ENCODE measurements around the gene ATP6V1B1. TPM values are rescaled to one million over a fixed set of nuclear protein-coding genes. Genes with fewer than 3 reads are reported as not detected.

The ATP6V1B1 gene
- total and polyA plus RNA-seq, 2 of the 4 experiments (the other 2 are of a cell fraction) = 1.3 TPM; not detected in 1

DNA sequence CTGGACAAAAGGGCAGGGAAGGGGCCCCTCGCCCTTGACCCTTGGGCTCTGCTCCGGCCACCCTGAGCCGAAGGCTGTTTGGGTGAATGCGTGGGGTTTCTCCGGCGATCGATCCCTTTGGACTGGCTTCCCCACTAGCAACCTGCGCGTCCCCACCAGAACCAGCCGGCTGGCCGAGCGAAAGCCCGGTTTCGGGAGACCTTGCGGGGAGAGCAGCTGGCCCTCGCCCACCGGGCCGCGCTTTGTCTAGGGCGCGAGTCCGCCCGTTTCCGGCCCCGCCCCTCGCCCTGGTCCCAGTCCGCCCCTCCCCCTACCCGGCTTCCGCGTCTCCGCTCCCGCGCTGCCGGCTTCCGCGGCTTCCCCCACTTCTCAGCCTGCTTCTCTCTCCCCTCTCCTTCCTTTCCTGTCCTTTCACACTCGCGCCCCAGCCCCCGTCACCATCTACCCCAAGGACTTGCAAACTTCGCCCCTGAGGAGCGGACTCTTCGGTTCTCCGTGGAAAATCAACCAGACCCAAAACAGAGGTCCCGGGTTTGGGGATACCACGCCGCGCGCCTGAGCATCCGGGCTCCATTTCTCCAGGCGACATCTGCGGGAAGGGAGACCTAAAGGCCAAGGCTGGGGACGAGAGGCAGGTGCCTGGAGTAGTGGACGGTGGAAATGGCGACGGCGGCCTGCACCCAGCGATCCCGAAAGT, 48.0 kb upstream of the ATP6V1B1 start:
- Histone ChIP-seq H3K4me1 (ENCODE audit: control insufficient read depth, insufficient read depth, low read length) (peaks cover 1% of the 10 kb centered on the region), H3K9ac (ENCODE audit: low read depth, low read length) (no peak overlapping the region), H3K27me3 (ENCODE audit: control insufficient read depth, insufficient read depth, low read length) (peaks cover 79% of the 10 kb centered on the region), H4K20me1 (ENCODE audit: insufficient read depth, low read length) (no peaks in the 10 kb centered on the region), H3K14ac (replicated peaks; ENCODE audit: low read depth, low read length) (no peak overlapping the region), H3K27ac (ENCODE audit: insufficient read depth, low read length) (no peak overlapping the region), H3K56ac (ENCODE audit: extremely low read depth, insufficient read depth, low read length) (no peak overlapping the region), H3K9me1 (ENCODE audit: insufficient read depth, low read length) (no peaks in the 10 kb centered on the region), H2AK5ac (ENCODE audit: low read depth, low read length) (no peak overlapping the region), H2AFZ (replicated peaks; ENCODE audit: low read length, poor library complexity) (peak overlapping the region; percentile 78), H3K79me1 (ENCODE audit: low read depth in 1 of 2, low read length in 2 of 2) (no peaks in the 10 kb centered on the region), H2BK20ac (ENCODE audit: low read depth, low read length) (no peak overlapping the region), H3K23ac (ENCODE audit: low read depth, low read length) (no peak overlapping the region), H4K91ac (ENCODE audit: insufficient read depth, low read depth, low read length) (no peak overlapping the region), H3K36me3 (ENCODE audit: control insufficient read depth, insufficient read depth, low read length) (no peaks in the 10 kb centered on the region), H2BK120ac (ENCODE audit: low read depth, low read length) (no peak overlapping the region), H3K4ac (ENCODE audit: low read depth, low read length) (no peak overlapping the region), H2BK15ac (ENCODE audit: low read depth, low read length) (no peak overlapping the region), H4K5ac (ENCODE audit: low read depth, low read length) (no peak overlapping the region), H2BK5ac (ENCODE audit: low read depth, low read length, poor library complexity, severe bottlenecking) (no peak overlapping the region), H4K8ac (ENCODE audit: low read depth in 2 of 2, low read length in 2 of 2) (no peak overlapping the region), H3K4me2 (ENCODE audit: low read depth, low read length) (peak overlapping the region; percentile 77), H3K4me3 (ENCODE audit: insufficient read depth, low read depth, low read length) (peak overlapping the region; percentile 33), H3K9me3 (ENCODE audit: control insufficient read depth, insufficient read depth, low read length) (peaks cover 4% of the 10 kb centered on the region; the same call in 1 of the 2 replicates), H2AK9ac (replicated peaks; ENCODE audit: low read depth, low read length, poor library complexity) (peak overlapping the region; percentile 39), H3K18ac (ENCODE audit: low read depth, low read length) (no peak overlapping the region)
- in situ Hi-C loops (cut with MboI; ENCODE audit: low sequenced_read_pairs) = no loop called here
- TF ChIP-seq, protein P1, sequence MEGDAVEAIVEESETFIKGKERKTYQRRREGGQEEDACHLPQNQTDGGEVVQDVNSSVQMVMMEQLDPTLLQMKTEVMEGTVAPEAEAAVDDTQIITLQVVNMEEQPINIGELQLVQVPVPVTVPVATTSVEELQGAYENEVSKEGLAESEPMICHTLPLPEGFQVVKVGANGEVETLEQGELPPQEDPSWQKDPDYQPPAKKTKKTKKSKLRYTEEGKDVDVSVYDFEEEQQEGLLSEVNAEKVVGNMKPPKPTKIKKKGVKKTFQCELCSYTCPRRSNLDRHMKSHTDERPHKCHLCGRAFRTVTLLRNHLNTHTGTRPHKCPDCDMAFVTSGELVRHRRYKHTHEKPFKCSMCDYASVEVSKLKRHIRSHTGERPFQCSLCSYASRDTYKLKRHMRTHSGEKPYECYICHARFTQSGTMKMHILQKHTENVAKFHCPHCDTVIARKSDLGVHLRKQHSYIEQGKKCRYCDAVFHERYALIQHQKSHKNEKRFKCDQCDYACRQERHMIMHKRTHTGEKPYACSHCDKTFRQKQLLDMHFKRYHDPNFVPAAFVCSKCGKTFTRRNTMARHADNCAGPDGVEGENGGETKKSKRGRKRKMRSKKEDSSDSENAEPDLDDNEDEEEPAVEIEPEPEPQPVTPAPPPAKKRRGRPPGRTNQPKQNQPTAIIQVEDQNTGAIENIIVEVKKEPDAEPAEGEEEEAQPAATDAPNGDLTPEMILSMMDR (conservative IDR thresholded peaks at IDR 0.05; ENCODE audit: low read depth, low read length) = no peak
- TF ChIP-seq MXI1 (IDR thresholded peaks at IDR 0.05; ENCODE audit: borderline replicate concordance, low read depth, low read length) = no peak
- no peak for TF ChIP-seq MAFK (IDR thresholded peaks at IDR 0.05; ENCODE audit: low read depth, low read length)
- TF ChIP-seq, protein P2, sequence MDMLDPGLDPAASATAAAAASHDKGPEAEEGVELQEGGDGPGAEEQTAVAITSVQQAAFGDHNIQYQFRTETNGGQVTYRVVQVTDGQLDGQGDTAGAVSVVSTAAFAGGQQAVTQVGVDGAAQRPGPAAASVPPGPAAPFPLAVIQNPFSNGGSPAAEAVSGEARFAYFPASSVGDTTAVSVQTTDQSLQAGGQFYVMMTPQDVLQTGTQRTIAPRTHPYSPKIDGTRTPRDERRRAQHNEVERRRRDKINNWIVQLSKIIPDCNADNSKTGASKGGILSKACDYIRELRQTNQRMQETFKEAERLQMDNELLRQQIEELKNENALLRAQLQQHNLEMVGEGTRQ (IDR thresholded peaks at IDR 0.05; ENCODE audit: low read depth, low read length) = no peak
- TF ChIP-seq NFE2L2 (IDR thresholded peaks at IDR 0.05; ENCODE audit: low read depth, low read length) = no peak
- TF ChIP-seq RFX5 (IDR thresholded peaks at IDR 0.05; ENCODE audit: low read depth, low read length) = no peak
- no peak for TF ChIP-seq MAZ (IDR thresholded peaks at IDR 0.05; ENCODE audit: borderline replicate concordance, low read depth, low read length)
- TF ChIP-seq POLR2A (IDR thresholded peaks at IDR 0.05; ENCODE audit: low read depth, low read length) = no peak
- no peak for TF ChIP-seq RCOR1 (IDR thresholded peaks at IDR 0.05; ENCODE audit: insufficient replicate concordance, low read length)
- no peak for TF ChIP-seq FOS (IDR thresholded peaks at IDR 0.05; ENCODE audit: low read depth, low read length)
- TF ChIP-seq, protein P3, sequence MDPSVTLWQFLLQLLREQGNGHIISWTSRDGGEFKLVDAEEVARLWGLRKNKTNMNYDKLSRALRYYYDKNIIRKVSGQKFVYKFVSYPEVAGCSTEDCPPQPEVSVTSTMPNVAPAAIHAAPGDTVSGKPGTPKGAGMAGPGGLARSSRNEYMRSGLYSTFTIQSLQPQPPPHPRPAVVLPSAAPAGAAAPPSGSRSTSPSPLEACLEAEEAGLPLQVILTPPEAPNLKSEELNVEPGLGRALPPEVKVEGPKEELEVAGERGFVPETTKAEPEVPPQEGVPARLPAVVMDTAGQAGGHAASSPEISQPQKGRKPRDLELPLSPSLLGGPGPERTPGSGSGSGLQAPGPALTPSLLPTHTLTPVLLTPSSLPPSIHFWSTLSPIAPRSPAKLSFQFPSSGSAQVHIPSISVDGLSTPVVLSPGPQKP (IDR thresholded peaks at IDR 0.05; ENCODE audit: borderline replicate concordance, low read depth, low read length) = no peak
- no peak for TF ChIP-seq BHLHE40 (IDR thresholded peaks at IDR 0.05; ENCODE audit: low read depth, low read length)
- TF ChIP-seq CHD1 (IDR thresholded peaks at IDR 0.05; ENCODE audit: low read depth, low read length) = no peak
- no peak for TF ChIP-seq RAD21 (IDR thresholded peaks at IDR 0.05; ENCODE audit: low read length)
- TF ChIP-seq CEBPB (IDR thresholded peaks at IDR 0.05; ENCODE audit: low read depth, low read length) = no peak
- no peak for TF ChIP-seq SMC3 (IDR thresholded peaks at IDR 0.05; ENCODE audit: low read depth, low read length)
- POLR2A ChIA-PET (ENCODE audit: unreplicated experiment) = no interaction called here
- WGBS, 2 experiments (ENCODE audit: extremely low coverage in 2 of 2, insufficient read length in 1 of 2) = 5% methylated on average over 8 of the region's 58 CpGs; no CpG with 5 or more reads in 1 of the 2 experiments
- CTCF ChIA-PET = no interaction called here
- intact Hi-C loops (cut with micrococcal nuclease) = no loop called here
- no TSS peak for BruUV-seq (replicated peaks)
- DNase-seq = no peak
- dilution Hi-C loops (cut with HindIII; ENCODE audit: low sequenced_read_pairs, unreplicated experiment) = no loop called here
- no peak; the same call in 1 of the 2 replicates for ATAC-seq (ENCODE audit: low read depth)

Data from IMR-90 (cell line).